GM12872 (cell line): Measurements from ENCODE around the gene SNTB2.

Experiments
- TF ChIP-seq, protein P1 (sequence below): IDR thresholded peaks from 3 replicates; pipeline ENCODE4 v1.5.1; 2011; ENCODE audit warnings: low read depth, mild to moderate bottlenecking, low read length, moderate library complexity; ENCODE audit not compliant: insufficient read depth

Gene SNTB2

DNA sequence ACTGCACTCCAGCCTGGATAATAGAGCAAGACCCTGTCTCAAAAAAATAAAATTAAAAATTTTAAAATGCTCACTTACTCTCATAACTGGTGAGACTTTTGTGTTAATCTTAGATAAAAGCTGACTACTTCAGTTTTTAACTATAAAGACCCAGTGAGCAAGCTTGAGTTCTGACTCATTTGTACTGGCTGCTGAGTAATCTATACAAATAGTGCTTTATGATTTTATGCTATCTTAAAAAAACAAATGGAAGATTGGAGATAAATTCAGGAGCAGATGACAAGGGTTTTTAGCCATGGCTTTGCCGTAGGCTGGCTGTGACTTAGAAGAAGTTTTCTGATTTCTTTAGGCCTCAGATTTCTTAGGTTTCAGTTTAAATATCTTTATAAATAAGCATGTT is 30.5 kb downstream of the SNTB2 start:
- TF ChIP-seq, protein P1, sequence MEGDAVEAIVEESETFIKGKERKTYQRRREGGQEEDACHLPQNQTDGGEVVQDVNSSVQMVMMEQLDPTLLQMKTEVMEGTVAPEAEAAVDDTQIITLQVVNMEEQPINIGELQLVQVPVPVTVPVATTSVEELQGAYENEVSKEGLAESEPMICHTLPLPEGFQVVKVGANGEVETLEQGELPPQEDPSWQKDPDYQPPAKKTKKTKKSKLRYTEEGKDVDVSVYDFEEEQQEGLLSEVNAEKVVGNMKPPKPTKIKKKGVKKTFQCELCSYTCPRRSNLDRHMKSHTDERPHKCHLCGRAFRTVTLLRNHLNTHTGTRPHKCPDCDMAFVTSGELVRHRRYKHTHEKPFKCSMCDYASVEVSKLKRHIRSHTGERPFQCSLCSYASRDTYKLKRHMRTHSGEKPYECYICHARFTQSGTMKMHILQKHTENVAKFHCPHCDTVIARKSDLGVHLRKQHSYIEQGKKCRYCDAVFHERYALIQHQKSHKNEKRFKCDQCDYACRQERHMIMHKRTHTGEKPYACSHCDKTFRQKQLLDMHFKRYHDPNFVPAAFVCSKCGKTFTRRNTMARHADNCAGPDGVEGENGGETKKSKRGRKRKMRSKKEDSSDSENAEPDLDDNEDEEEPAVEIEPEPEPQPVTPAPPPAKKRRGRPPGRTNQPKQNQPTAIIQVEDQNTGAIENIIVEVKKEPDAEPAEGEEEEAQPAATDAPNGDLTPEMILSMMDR = no peak

DNA sequence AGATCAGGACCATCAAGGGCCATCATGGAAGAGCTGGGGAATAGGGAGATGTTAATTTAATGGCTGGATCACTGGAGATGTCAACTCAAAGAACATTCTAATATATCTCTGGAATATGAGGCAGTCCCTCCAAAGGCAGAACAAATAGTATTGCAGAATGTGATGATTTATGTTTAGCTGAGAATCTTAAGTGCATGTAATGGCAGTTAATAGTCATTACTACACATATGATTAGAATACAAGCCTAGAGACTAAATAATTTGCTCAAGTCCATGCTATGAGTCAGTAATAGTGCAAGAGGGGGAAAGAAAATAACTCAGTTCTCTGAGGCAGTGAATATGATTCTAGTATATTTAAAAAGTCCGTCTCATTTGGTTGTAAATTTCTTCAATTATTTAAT is 32.3 kb downstream of the SNTB2 start:
- TF ChIP-seq, protein P1 = no peak

DNA sequence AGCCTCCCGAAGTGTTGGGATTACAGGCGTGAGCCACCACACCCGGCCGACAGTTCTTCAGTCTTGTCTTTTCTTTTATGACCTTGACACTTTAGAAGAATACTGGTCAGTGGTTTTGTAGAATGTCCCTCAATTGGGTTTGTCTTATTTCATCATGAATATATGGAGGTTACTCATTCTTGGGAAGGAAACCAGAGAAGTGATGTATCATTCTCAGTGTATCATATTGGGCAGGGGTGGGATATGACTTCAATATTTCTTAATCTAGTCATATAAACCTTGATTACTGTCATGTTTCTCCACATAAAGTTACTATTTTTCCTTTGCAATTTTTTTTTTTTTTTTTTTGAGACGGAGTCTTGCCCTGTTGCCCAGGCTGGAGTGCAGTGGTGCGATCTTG is 36.9 kb downstream of the SNTB2 start:
- TF ChIP-seq, protein P1 = no peak

DNA sequence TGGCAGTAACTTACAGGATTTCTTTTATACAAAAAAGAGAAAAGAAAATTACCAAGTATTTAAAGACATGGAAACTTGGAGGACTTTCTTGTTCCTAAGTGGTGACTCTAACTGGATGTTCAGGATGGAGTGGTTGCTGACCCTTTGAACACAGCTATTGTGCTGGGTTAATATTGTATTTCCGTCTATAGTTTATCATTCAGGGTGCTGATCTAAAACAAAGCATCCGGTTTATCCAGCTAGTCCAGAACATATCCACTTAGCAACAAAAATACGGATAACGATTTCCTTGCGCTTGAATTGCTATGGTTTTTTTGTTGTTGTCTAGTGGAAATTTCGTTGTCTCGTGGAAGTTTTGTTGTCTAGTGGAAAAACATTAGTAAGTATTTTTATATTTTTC is 38.2 kb downstream of the SNTB2 start:
- TF ChIP-seq, protein P1 = no peak

DNA sequence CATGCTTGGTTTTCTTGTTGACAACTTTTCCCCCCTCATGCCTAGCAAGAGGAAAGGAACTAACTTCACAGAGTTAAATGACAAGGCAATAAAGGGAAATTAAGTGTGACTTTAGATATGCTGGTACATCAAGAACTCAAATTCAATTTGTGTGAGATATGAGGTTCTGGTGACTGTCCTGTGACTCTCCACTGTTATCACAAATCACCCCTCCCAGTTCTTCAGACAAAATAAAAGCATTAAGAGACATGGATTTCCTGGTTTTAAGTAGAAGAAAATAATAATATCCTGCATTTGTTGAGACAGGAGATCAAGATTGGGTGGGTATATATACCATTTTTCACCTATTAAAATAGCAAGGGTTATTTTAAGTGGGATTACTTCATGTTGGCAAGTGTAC is 46.2 kb downstream of the SNTB2 start:
- TF ChIP-seq, protein P1 = no peak

DNA sequence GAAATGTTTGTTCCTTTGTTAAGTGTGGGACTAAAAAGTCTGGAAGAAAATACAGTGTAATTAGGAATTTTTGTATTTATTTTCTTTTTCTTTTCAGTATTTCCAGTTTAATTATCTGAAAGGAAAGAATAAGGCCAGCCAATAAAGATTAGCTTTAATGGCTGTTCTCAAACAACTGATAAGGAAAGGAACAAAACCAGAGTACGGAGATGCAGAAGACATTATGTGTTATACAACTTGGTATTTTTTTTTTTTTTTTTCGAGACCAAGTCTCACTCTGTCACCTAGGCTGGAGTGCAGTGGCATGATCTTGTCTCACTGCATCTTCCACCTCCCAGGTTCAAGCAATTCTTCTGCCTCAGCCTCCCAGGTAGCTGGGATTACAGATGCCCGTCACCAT is 47.5 kb downstream of the SNTB2 start:
- TF ChIP-seq, protein P1 = no peak

DNA sequence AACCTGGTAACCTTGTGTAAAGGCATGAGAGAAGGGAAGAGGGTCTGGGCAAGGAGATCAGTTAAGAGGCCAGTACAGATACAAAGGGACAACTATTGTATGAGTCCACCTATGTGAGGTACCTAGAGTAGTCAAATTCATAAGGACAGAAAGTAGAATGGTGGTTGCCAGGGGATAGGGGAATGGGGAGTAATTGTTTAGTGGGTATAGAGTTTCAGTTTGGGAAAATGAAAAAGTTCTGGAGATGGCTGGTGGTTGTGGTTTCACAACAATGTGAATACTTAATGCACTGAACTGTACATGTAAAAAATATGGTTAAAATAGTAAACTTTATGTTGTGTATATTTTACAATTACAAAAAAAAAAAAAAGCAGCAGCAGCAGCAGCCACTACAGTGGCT is 49.4 kb downstream of the SNTB2 start:
- TF ChIP-seq, protein P1 = no peak

DNA sequence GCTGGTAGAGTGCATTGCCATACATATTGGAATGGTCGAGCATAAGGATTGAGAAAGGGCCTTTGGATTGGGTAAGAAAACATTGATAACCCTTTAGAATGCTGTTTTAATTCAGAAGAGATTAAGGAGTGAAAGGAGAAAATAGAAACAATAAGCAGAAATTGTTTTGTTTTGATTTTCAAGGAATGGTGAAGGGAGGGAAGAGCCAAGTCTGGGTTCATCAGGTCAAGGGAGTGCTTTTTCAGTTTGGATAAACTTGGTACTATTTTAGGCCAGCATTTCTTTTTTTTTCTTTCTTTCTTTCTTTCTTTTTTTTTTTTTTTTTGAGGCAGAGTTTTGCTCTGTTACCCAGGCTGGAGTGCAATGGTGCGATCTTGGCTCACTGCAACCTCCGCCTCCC is 50.3 kb downstream of the SNTB2 start:
- TF ChIP-seq, protein P1 = no peak
